HL-60 (cell line): ENCODE measurements around the gene RAB10.

Experiments used
- CTCF ChIP-seq: IDR thresholded peaks from one replicate; pipeline ENCODE4 v1.5.1; 2011; ENCODE audit warnings: low read length, control low read depth, inconsistent platforms; ENCODE audit not compliant: insufficient read depth
- GABPA ChIP-seq: IDR thresholded peaks from 2 replicates; pipeline ENCODE4 v1.6.1; 2012; ENCODE audit warnings: low read depth
- POLR2AphosphoS5 ChIP-seq: IDR thresholded peaks from 2 replicates; pipeline ENCODE4 v1.6.1; 2012; ENCODE audit warnings: low read depth

DNA sequence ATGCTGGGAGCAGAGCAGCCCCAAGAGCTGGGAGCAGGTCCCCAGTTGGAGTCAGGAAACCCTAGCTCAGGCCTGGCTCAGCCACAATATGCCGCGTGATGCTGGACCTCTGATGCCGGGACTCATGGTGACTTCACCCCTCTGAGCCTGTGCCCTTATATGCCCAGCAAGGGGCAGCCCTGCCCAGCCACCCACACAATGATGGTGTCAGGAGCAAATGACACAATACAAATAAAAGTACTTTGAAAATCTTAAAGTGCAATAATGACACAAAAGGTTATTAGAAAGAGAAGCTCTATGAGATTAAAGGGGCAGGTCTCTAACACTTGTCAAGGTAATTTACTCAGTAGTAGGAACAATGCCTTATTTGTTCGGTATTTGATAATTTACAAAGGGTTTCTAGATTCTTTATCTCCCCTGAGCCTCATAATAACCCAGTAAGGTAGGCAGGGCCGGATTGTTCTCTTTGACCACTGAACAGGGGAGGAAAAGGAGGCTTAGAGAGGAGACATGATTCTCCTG, 33.3 kb upstream of the RAB10 start:
- TF ChIP-seq POLR2AphosphoS5, result no peak
- TF ChIP-seq CTCF, result no peak
- TF ChIP-seq GABPA, result no peak
